HuH-7.5 (cell line): ENCODE measurements around the gene HIGD2A.

Experiments used
- DNase-seq: peaks from one replicate; pipeline ENCODE4 v3.0.0; 2011; ENCODE audit warnings: low spot score

HIGD2A gene

GRCh38 chr5:176369934-176370711 lies 18.4 kb upstream of the HIGD2A start:
- no peak for DNase-seq

DNA sequence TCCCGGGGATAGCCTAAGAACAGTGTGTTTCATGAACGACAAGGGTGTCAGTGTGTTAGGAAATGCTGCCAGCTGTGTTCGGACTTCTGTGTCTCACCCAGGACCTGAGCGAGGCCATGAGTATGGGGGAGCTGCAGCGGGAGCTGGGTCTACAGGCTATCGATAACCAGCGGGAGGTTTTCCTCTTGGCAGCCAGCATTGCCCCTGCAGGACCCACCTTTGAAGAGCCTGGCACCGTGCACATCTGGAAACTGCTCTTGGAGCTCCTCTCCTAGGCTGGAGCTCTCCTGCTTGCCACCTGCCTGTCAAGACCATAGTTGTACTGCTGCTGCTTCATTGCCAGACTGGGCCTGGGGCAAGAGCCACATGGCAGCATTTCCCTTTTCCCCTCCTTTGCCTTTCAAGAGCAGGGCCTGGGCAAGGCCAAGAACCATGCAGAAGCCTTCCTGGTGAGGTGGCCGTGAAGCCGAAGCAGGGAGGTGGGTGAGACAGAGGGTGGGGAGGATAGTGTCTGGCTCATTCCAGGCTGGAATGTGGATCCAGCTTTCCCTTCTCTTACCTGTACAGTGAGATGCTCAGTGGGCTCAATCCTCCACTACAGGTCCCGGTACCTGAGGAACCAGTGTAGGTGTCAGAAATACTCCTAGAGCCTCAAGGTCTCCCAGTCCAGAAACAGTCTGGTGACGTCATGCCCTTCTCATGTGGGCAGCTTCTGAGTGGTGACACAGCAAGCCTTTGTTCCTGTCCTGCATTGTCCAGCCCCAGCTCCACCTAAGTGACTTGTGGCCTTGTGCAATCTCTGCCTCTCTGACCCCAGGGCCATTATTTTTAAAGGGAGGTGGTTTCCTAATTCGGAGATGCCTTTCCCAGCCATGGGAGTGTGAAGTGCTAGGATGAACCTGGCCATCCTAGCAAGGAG lies 16.7 kb upstream of the HIGD2A start:
- peak; percentile 46 for DNase-seq

DNA sequence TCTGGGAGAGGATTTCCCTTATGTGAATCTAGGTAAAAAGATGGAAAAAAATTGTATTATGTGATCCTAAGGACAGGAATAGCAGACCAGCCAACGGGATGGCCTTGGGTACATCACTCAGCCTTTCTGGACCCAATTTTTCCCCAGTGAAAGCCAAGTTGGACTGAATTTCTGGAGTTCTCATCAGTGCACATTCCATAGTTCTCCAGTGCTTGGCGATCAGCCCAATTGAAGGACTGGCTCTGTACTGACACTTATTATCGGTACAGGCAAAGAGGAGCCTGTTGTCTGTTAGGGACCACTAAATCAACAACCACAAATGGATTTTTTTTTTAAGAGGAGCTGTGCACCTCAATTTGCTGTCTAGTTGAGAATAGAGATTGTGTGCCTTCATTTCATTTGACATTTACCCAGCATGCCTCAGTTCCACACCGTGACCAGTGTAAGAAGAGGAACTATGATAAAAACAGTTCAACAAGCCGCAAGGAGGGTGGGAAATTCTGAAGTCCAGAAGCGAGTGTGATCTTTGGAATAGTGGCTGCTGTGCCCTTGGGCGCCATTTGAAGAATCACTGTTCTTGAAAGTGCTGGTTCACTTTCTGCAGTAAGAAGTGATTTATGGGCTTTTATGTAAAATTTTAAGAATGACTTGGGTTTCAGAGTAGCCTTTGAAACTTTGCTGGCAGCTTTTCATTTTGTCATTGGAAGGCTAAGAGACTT lies 15.3 kb upstream of the HIGD2A start:
- no peak for DNase-seq

DNA sequence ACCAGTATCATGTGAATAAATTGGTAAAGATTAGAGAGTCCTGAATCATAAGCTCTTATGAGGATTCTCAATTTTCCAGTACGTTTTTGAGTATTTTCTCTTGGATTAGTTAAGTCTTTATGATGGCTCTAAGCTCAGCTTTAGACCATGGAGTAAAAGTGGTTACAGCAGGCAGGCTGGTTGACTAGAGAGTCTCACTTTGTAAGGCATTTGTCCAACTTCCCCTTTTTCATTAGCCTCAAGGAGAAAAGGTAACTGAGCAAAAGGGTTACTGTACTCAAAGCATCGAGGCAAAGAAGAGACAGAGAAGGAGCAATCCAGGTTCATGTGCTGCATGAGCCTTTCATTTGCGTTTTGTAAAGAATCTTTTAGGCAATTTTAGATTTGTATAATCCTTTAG lies 8.7 kb upstream of the HIGD2A start:
- DNase-seq, result no peak

DNA sequence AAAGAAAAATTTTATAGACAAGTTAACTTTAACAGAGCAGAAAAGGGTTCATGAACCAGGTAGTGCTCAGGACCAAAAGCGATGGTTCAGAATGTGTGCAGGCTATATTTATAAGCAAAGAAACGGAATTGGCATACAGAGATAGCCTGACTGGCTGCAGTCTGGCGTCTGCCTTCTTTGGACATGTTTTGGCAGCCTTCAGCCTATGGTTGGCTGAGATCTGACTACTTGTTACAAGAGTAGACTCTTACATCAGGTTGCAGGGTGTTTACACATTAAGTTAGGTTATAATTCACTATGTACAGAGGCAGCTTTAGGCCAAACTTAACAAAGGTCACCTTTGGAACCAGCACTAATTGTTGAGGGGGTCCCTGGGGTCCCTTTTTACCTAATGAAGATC lies 7.1 kb upstream of the HIGD2A start:
- no peak for DNase-seq

- no peak for DNase-seq
Measured at GRCh38 chr5:176381979-176382378, 6.6 kb upstream of the HIGD2A start.

GRCh38 chr5:176382721-176383120 lies 5.8 kb upstream of the HIGD2A start:
- DNase-seq, result no peak

DNA sequence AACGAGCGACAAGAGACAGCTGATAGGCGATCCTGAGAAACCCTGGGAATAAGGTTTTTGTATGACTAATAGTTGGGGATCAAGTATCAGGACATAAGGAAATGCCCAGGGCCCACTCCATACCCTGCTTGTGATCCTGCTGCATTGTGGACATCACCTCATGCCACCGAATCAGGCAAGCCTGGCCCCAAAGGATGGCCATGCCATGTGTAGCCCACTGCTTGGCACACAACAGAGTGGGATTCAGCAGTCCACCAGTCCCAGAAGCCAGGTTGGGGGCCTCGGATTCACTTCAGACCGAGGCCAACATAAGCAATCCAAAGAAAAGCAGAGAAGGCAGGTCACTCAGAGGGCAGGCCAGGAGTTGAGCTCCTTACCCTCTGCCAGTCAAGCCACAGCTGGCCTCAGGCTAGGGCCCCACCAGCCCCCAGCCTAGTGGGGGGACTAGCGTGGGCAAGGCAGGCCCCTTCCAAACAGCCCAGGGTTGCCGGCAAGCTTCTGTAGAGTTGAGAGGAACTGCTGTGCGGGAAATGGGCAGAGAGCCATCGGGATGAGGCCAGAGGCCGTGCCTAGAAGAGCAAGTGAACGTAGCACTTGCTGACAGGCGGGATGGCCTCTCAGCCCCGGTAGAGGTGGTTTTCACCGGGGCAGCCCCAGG lies 5.2 kb upstream of the HIGD2A start:
- DNase-seq, result no peak

DNA sequence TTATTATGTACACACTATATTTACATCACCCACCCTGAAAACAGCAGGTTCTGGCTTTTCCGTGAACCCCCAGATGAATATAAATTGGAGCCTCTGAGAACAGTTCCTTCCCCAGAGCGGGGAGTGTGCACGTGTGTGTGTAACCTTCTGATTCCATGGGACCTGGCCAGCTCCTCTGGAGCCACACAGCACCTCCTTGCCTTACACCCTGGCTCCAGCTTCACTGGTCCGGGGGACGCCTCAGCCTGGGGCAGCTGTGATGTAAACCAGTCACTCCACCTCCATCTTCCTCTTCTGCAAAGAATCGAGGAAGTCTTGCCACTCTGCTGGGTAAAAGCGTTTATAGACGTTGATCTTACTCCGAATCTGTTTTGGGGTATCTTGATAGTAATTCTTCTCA lies 4.6 kb upstream of the HIGD2A start:
- DNase-seq, result no peak

DNA sequence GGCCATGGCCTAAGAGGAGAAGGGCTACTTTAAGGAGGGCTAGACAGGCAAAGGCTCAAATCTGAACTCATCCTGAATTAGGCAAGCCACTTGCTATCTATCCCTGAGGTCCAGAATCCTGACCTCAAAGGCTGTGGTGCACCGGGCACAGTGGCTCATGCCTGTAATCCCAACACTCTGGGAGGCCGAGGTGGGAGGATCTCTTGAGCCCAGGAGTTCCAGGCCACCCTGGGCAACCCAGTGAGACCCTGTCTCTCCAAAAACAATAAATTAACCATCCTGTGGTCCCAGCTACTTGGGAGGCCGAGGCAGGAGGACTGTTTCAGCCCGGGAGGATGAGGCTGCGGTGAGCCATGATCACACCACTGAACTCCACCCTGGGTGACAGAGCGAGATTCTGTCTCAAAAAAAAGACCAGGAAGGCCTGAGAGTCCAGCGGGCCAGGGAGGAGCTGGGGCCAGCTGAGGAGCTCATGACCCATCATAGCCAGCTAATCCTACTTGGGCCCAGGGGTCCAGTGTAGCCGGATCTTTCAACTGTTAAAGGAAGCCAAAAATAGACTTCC lies 4.1 kb upstream of the HIGD2A start:
- no peak for DNase-seq

- DNase-seq, result no peak
Measured at GRCh38 chr5:176384991-176385390, 3.6 kb upstream of the HIGD2A start.

- DNase-seq, result no peak
Measured at GRCh38 chr5:176386491-176386890, 2.1 kb upstream of the HIGD2A start.

DNA sequence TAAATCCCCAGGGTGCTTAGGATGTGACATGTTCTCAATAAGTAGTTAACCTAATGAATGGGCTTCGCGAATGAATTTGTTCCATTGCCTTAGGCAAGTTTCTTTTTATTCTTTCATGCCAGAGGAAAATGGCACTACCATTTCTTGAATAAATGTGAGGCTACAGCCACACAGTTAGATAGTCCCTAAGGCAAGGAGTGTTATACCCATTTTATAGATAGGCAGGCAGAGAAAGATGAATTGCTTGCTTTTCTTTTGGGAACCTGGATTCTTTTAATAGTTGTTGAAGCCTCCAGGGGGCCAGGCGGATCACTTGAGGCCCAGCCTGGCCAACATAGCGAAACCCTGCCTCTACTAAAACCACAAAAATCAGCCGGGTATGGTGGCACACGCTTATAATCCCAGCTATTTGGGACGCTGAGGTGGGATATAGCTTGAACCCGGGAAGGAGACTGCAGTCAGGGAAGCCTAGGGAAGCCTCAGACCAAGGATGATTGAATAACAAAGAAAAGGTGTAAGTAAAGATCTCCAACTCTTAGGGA lies 1.1 kb upstream of the HIGD2A start:
- DNase-seq, result no peak

DNA sequence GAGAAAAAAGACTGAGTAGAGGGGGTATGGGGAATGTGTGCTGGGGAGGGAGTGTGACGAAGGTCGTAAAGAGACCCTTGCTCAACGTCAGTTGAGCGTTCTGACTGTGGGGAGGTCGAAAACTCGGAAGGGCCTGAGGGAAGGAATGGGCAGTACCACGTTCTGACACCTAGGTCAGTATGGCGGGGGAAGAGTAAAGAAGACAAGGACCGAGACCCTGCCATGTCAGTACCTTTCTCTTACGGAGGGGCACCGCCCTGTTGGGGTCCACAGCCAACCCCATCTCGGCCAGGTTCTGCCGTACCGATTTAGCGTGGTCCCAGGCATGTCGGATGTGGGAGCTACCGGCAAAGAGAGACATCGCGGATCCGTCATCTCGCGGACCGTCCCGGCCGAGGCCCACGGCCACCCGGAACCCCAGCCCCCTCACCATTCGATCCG lies 528 bp upstream of the HIGD2A start:
- no peak for DNase-seq

DNA sequence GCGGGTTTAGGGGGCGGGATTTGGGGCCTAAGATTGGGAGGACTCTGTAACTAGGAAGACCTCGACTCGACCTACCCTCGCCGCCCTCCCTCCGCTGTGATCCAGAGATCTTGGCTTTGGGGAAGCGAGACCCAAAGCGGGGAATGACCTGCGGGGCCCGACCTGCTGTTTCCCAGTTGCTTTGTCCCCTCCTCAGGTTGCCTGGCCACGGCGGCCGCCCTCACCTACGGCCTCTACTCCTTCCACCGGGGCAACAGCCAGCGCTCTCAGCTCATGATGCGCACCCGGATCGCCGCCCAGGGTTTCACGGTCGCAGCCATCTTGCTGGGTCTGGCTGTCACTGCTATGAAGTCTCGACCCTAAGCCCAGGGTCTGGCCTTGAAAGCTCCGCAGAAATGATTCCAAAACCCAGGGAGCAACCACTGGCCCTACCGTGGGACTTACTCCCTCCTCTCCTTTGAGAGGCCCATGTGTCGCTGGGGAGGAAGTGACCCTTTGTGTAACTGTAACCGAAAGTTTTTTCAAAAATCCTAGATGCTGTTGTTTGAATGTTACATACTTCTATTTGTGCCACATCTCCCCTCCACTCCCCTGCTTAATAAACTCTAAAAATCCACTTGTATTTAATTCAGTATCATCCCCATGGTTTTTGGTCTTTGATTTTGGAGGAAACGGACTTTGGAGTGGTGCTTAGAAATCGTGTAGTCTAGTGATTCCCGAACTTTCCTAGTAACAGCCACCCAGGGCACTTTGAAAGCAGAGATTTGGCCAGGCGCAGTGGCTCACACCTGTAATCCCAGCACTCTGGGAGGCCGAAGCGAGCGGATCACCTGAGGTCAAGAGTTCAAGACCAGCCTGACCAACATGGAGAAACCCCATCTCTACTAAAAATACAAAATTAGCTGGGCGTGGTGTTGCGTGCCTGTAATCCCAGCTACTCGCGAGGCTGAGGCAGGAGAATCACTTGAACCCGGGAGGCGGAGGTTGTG lies 878 bp downstream of the HIGD2A start:
- DNase-seq, result no peak

DNA sequence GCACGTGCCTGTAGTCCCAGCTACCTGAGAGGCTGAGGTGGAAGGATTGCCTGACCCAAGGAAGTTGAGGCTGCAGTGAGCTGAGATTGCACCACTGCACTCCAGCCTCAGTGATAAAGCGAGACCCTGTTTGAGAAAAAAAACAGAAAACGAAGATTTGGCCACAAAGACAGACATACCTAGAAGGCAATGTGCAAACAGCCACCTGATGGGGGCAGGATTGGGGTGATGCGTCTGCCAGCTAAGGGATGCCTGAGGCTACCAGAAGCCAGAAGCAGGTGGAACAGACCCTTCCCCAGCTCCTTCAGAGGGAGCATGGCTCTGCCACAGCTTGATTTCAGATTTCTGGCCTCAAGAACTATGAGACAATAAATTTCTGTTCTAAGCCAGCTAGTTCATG lies 2.9 kb downstream of the HIGD2A start:
- DNase-seq, result no peak

DNA sequence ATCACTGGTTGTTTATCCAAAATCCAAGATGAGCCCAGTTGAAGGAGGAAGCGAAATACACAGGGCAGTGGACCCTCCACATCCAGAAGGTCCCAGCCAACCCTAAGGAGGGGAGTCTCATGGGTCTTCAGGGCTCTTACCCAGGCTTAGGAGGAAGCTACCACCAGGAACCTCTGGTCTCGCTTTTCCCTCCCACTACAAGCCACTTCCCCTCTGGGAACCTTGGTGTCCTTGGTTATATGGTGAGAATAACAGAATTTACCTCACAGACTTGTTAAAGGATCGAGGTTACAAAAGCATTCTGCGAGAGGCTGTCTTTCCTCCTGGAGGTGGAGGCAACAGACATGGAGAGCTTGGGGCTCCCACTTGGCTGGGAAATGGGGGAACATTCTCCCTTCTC lies 3.4 kb downstream of the HIGD2A start:
- DNase-seq, result no peak

DNA sequence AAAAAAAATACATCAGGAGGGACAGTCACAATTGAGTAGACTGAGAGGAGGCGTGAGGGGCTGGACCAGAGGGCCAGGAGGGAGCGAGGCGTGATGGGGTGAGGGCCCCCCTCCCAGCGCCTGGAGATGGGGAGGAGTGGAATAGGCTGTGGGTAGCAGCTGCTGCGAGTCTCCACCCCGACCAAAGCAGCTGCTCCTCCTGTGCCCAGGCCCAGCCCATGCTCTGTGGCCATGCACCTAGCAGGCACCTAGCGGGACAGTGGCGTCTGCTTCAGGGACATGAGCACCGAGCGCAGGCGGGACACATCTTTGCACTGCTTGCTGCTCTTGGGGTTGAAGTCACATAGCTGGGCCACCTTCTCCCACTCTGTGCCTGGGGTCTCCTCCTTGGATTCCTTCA lies 4.0 kb downstream of the HIGD2A start:
- no peak for DNase-seq

DNA sequence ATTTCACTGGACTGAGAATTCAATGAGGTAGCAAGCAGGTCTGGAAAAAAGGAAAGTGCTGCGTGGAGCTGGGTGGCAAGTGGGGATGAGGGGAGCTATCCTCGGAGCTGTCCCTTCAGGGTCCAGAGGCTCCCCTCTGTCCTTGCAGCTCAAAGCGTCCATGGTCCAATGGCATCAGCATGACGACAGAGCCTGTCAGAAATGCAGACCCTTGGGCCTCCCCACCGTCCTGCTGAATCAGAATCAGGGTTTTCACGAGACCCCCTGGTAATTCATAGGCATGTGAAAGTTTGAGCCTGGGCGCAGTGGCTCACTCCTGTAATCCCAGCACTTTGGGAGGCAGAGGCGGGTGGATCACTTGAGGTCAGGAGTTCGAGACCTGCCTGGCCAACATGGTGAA lies 5.5 kb downstream of the HIGD2A start:
- no peak for DNase-seq
